HEK293 (cell line): ENCODE results near the gene TSPAN17.

ENCODE experiments used
- AEBP2 ChIP-seq: fragments of 450-650 bp; formaldehyde crosslinking; IDR thresholded peaks from 2 replicates; pipeline ENCODE4 v1.5.1; 2016; ENCODE audit warnings: missing biosample characterization, missing genetic modification characterization, borderline replicate concordance
- BCL11A ChIP-seq: fragments of 450-650 bp; formaldehyde crosslinking; IDR thresholded peaks from 2 replicates; pipeline ENCODE4 v1.5.1; 2016; ENCODE audit warnings: low read depth, missing biosample characterization, missing genetic modification characterization
- HIC1 ChIP-seq: fragments of 450-650 bp; formaldehyde crosslinking; IDR thresholded peaks from 2 replicates; pipeline ENCODE4 v1.5.1; 2016; ENCODE audit warnings: missing biosample characterization, missing genetic modification characterization
- KLF7 ChIP-seq: fragments of 450-650 bp; formaldehyde crosslinking; IDR thresholded peaks from 2 replicates; pipeline ENCODE4 v1.5.1; 2016; ENCODE audit warnings: missing biosample characterization, missing genetic modification characterization, borderline replicate concordance
- KLF8 ChIP-seq: fragments of 450-650 bp; formaldehyde crosslinking; IDR thresholded peaks from 2 replicates; pipeline ENCODE4 v1.5.1; 2016; ENCODE audit warnings: missing biosample characterization, missing genetic modification characterization
- KLF9 ChIP-seq: fragments of 450-650 bp; formaldehyde crosslinking; IDR thresholded peaks from 2 replicates; pipeline ENCODE4 v1.5.1; 2016; ENCODE audit warnings: missing biosample characterization, missing genetic modification characterization, low read depth
- PRDM2 ChIP-seq: fragments of 450-650 bp; formaldehyde crosslinking; IDR thresholded peaks from 2 replicates; pipeline ENCODE4 v1.5.1; 2016; ENCODE audit warnings: missing biosample characterization, missing genetic modification characterization, borderline replicate concordance
- SP3 ChIP-seq: fragments of 450-650 bp; formaldehyde crosslinking; IDR thresholded peaks from 2 replicates; pipeline ENCODE4 v1.5.1; 2016; ENCODE audit warnings: missing biosample characterization, missing genetic modification characterization
- TRIM28 ChIP-seq: IDR thresholded peaks from 2 replicates; pipeline ENCODE4 v1.6.1; 2011; ENCODE audit warnings: low read length, control low read depth, borderline replicate concordance
- ZBTB10 ChIP-seq: fragments of 450-650 bp; formaldehyde crosslinking; IDR thresholded peaks from 2 replicates; pipeline ENCODE4 v1.5.1; 2016; ENCODE audit warnings: missing biosample characterization, missing genetic modification characterization
- ZBTB20 ChIP-seq: fragments of 450-650 bp; formaldehyde crosslinking; IDR thresholded peaks from 2 replicates; pipeline ENCODE4 v1.5.1; 2016; ENCODE audit warnings: missing biosample characterization, missing genetic modification characterization
- ZBTB49 ChIP-seq: fragments of 450-650 bp; formaldehyde crosslinking; IDR thresholded peaks from 2 replicates; pipeline ENCODE4 v1.5.1; 2016; ENCODE audit warnings: missing biosample characterization, missing genetic modification characterization, low read depth
- ZNF10 ChIP-seq: fragments of 450-650 bp; formaldehyde crosslinking; IDR thresholded peaks from 2 replicates; pipeline ENCODE4 v1.5.1; 2017; ENCODE audit warnings: missing biosample characterization, missing genetic modification characterization
- ZNF175 ChIP-seq: fragments of 450-650 bp; formaldehyde crosslinking; IDR thresholded peaks from 2 replicates; pipeline ENCODE4 v1.5.1; 2016; ENCODE audit warnings: missing biosample characterization, missing genetic modification characterization
- ZNF184 ChIP-seq: fragments of 450-650 bp; IDR thresholded peaks from 2 replicates; pipeline ENCODE4 v1.5.1; 2018; ENCODE audit warnings: missing biosample characterization, mild to moderate bottlenecking, missing genetic modification characterization
- ZNF335 ChIP-seq: fragments of 450-650 bp; formaldehyde crosslinking; conservative IDR thresholded peaks from 2 replicates; pipeline ENCODE4 v1.5.1; 2016; ENCODE audit warnings: missing biosample characterization, missing genetic modification characterization
- ZNF398 ChIP-seq: fragments of 450-650 bp; formaldehyde crosslinking; IDR thresholded peaks from 2 replicates; pipeline ENCODE4 v1.5.1; 2017; ENCODE audit warnings: missing biosample characterization, missing genetic modification characterization
- ZNF548 ChIP-seq: fragments of 450-650 bp; formaldehyde crosslinking; IDR thresholded peaks from 2 replicates; pipeline ENCODE4 v1.5.1; 2016; ENCODE audit warnings: missing biosample characterization, missing genetic modification characterization
- ZNF629 ChIP-seq: fragments of 450-650 bp; formaldehyde crosslinking; IDR thresholded peaks from 2 replicates; pipeline ENCODE4 v1.5.1; 2017; ENCODE audit warnings: missing biosample characterization, missing genetic modification characterization
- ZSCAN5A ChIP-seq: fragments of 450-650 bp; formaldehyde crosslinking; IDR thresholded peaks from 2 replicates; pipeline ENCODE4 v1.5.1; 2016; ENCODE audit warnings: missing biosample characterization, missing genetic modification characterization

The TSPAN17 gene

GRCh38 chr5:176609724-176610434, 37.4 kb upstream of the TSPAN17 start, which contains the start of gene GPRIN1 (continued):
- no peak for TF ChIP-seq ZNF184 (tag by site-specific recombination)
- TF ChIP-seq ZNF10 (tag by site-specific recombination) = no peak
- peak; percentile 80 for TF ChIP-seq ZNF335 (tag by site-specific recombination)
- TF ChIP-seq SP3 = peak; percentile 62
- no peak for TF ChIP-seq TRIM28
- peak; percentile 27; the same call in 1 of the 2 replicates for TF ChIP-seq KLF7 (tag by site-specific recombination)
- TF ChIP-seq ZNF548 (tag by site-specific recombination) = no peak
- no peak for TF ChIP-seq ZNF629 (tag by site-specific recombination)
- TF ChIP-seq PRDM2 = no peak
- peak; percentile 33; the same call in 1 of the 2 replicates for TF ChIP-seq ZSCAN5A (tag by site-specific recombination)
- no peak for TF ChIP-seq BCL11A (tag by site-specific recombination)
- TF ChIP-seq HIC1 (tag by site-specific recombination) = no peak
- no peak for TF ChIP-seq AEBP2 (tag by site-specific recombination)
- TF ChIP-seq ZBTB49 (tag by site-specific recombination) = no peak
- peak; percentile 69; the same call in 1 of the 2 replicates for TF ChIP-seq ZBTB20 (tag by site-specific recombination)
- peak; percentile 89 for TF ChIP-seq KLF9 (tag by site-specific recombination)
- TF ChIP-seq KLF8 = peak; percentile 77; the same call in 1 of the 2 replicates
- TF ChIP-seq ZNF175 (tag by site-specific recombination) = no peak
- peak; percentile 69; the same call in 1 of the 2 replicates for TF ChIP-seq ZBTB10
- peak; percentile 67 for TF ChIP-seq ZNF398 (tag by site-specific recombination)
